HG03439 (cell line): ENCODE results near the gene FAM124B.

Experiments
- ATAC-seq: cut with Tn5 transposase; IDR thresholded peaks from one replicate; pipeline ENCODE4 v1.9.1; 2021; ENCODE audit warnings: mild to moderate bottlenecking, moderate library complexity; ENCODE audit not compliant: unreplicated experiment

The FAM124B gene

GRCh38 chr2:224347176-224348051 is 54.5 kb downstream of the FAM124B start:
- ATAC-seq: no peak

GRCh38 chr2:224345492-224345891 is 56.4 kb downstream of the FAM124B start:
- ATAC-seq: no peak

- no peak for ATAC-seq
Measured at GRCh38 chr2:224343226-224343625, 58.7 kb downstream of the FAM124B start.

GRCh38 chr2:224335991-224336390 is 65.9 kb downstream of the FAM124B start:
- no peak for ATAC-seq

- ATAC-seq: no peak
Measured at GRCh38 chr2:224334726-224335125, 67.2 kb downstream of the FAM124B start.

- no peak for ATAC-seq
Measured at GRCh38 chr2:224333726-224334482, 68.0 kb downstream of the FAM124B start.

GRCh38 chr2:224331698-224332097 is 70.2 kb downstream of the FAM124B start:
- no peak for ATAC-seq

- no peak for ATAC-seq
Measured at GRCh38 chr2:224328798-224329197, 73.1 kb downstream of the FAM124B start.
